ENCODE results near the gene ZNF592.

ZNF592 gene

DNA sequence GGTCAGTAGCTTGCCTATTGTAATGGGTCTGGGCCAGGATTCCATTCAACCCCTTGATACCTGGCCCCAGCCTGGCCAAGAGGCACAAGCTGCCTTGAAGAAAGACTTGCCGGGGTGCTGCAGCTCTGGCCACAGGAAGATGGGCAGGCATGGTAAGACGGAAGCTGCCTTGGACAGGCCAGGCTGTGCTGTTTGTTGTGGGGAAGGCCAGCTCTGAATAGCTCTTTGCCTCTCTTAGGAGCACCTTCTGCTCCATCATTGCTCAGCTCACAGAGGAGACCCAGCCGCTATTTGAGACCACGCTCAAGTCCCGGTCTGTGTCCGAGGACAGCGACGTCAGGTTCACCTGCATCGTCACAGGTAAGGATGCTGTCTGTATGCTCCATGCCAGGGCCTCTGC lies 78.9 kb downstream of the ZNF592 start:
- Histone ChIP-seq H3K4me2 (ENCODE audit: low read length) (no peak overlapping the region), H3K36me3 (ENCODE audit: control insufficient read depth, insufficient read depth, low read length) (no peaks in the 10 kb centered on the region), H3K79me2 (peaks cover 4% of the 10 kb centered on the region), H3K9ac (no peak overlapping the region), H3K4me1 (no peaks in the 10 kb centered on the region), H2AFZ (no peak overlapping the region), H3K27me3 (ENCODE audit: control insufficient read depth, insufficient read depth, low read length) (no peaks in the 10 kb centered on the region), H3K9me3 (ENCODE audit: control insufficient read depth, low read length) (no peaks in the 10 kb centered on the region), H3K4me3 (ENCODE audit: low read depth, low read length) (no peak overlapping the region), H3K27ac (no peak overlapping the region)
- no peak for TF ChIP-seq CTCF (IDR thresholded peaks at IDR 0.05)

DNA sequence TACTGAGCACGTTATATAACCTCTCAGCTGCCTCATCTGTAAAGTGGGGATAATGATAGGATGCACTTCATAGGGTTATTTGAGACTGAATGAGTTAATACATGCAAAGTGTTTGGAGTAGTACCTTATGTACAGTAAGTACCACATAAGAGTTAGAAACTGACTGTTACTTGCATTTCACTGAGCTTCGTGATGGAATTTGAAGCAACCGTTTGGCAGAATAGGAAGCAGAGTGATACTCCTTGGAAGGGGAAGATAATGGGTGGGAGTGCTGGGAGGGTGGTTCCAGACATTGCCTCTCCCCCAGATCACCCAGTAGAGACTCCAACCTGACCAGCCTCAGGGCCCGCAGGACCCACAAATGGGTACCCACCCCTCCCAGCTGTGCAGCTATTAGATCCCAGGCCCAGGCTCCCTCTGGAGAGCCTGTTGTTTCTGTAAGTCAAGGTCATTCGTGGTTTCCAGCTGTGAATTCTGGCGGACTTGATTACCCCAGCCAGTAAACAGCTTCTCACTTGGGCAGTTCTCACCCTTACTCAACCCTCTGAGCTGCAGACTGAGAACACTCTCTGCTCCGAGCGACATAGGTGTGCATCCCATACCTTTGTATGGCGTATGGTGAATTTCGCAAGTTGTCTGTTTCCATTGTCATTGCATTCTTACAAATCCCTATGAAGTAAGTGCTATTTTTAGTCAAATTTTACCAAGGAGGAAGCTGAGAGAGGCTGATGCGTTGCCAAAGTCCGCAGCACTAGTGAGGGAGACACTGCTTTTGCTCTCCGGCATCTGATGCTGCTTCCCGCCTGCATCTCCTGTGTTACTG lies 79.9 kb downstream of the ZNF592 start:
- H3K9ac ChIP-seq, result no peak overlapping the region
- H3K36me3 ChIP-seq (ENCODE audit: control insufficient read depth, insufficient read depth, low read length), result no peaks in the 10 kb centered on the region
- H3K9me3 ChIP-seq (ENCODE audit: control insufficient read depth, low read length), result no peaks in the 10 kb centered on the region
- no peak overlapping the region for H3K4me3 ChIP-seq (ENCODE audit: low read depth, low read length)
- H3K4me1 ChIP-seq, result no peaks in the 10 kb centered on the region
- no peak for TF ChIP-seq CTCF (IDR thresholded peaks at IDR 0.05)
- H3K27me3 ChIP-seq (ENCODE audit: control insufficient read depth, insufficient read depth, low read length), result no peaks in the 10 kb centered on the region
- H3K79me2 ChIP-seq, result peaks cover 4% of the 10 kb centered on the region
- no peak overlapping the region for H3K27ac ChIP-seq
- no peak overlapping the region for H2AFZ ChIP-seq
- no peak overlapping the region for H3K4me2 ChIP-seq (ENCODE audit: low read length)

GRCh38 chr15:84829428-84829827 lies 81.0 kb downstream of the ZNF592 start:
- Histone ChIP-seq H3K36me3 (ENCODE audit: control insufficient read depth, insufficient read depth, low read length) (no peaks in the 10 kb centered on the region), H3K9me3 (ENCODE audit: control insufficient read depth, low read length) (no peaks in the 10 kb centered on the region), H3K9ac (no peak overlapping the region), H3K4me3 (ENCODE audit: low read depth, low read length) (no peak overlapping the region), H3K27ac (no peak overlapping the region), H3K27me3 (ENCODE audit: control insufficient read depth, insufficient read depth, low read length) (no peaks in the 10 kb centered on the region), H2AFZ (no peak overlapping the region), H3K4me1 (no peaks in the 10 kb centered on the region), H3K79me2 (peaks cover 4% of the 10 kb centered on the region), H3K4me2 (ENCODE audit: low read length) (no peak overlapping the region)
- TF ChIP-seq CTCF (IDR thresholded peaks at IDR 0.05), result no peak

GRCh38 chr15:84830036-84830435 lies 81.6 kb downstream of the ZNF592 start:
- Histone ChIP-seq H3K36me3 (ENCODE audit: control insufficient read depth, insufficient read depth, low read length) (no peaks in the 10 kb centered on the region), H3K9me3 (ENCODE audit: control insufficient read depth, low read length) (no peaks in the 10 kb centered on the region), H3K4me2 (ENCODE audit: low read length) (no peak overlapping the region), H3K4me1 (no peaks in the 10 kb centered on the region), H2AFZ (no peak overlapping the region), H3K27ac (no peak overlapping the region), H3K9ac (no peak overlapping the region), H3K79me2 (peaks cover 4% of the 10 kb centered on the region), H3K27me3 (ENCODE audit: control insufficient read depth, insufficient read depth, low read length) (no peaks in the 10 kb centered on the region), H3K4me3 (ENCODE audit: low read depth, low read length) (no peak overlapping the region)
- no peak for TF ChIP-seq CTCF (IDR thresholded peaks at IDR 0.05)

GRCh38 chr15:84831028-84831427 lies 82.6 kb downstream of the ZNF592 start:
- H3K27ac ChIP-seq, result no peak overlapping the region
- H2AFZ ChIP-seq, result no peak overlapping the region
- no peaks in the 10 kb centered on the region for H3K36me3 ChIP-seq (ENCODE audit: control insufficient read depth, insufficient read depth, low read length)

More at GRCh38 chr15:84831028-84831427, 82.6 kb downstream of the ZNF592 start:
- no peaks in the 10 kb centered on the region for H3K4me1 ChIP-seq
- H3K9ac ChIP-seq, result no peak overlapping the region
- H3K9me3 ChIP-seq (ENCODE audit: control insufficient read depth, low read length), result no peaks in the 10 kb centered on the region
- no peak overlapping the region for H3K4me2 ChIP-seq (ENCODE audit: low read length)
- H3K4me3 ChIP-seq (ENCODE audit: low read depth, low read length), result no peak overlapping the region
- no peak for TF ChIP-seq CTCF (IDR thresholded peaks at IDR 0.05)
- no peaks in the 10 kb centered on the region for H3K27me3 ChIP-seq (ENCODE audit: control insufficient read depth, insufficient read depth, low read length)
- H3K79me2 ChIP-seq, result peaks cover 4% of the 10 kb centered on the region
